Fibroblast of pulmonary artery (primary cell): Measurements from ENCODE around the gene CELF4.
A peak's percentile ranks its signal among the peaks of the same experiment; 100 is the strongest.

ENCODE experiments used
- DNase-seq: peaks from one replicate; pipeline ENCODE4 v3.0.0-alpha.2; 2010; ENCODE audit warnings: low read depth
- H3K4me3 ChIP-seq: replicated peaks from 2 replicates; pipeline ENCODE4 v1.5.1; 2011; ENCODE audit warnings: low read depth, mild to moderate bottlenecking, control low read depth, low read length, moderate library complexity
- CTCF ChIP-seq: IDR thresholded peaks from 2 replicates; pipeline ENCODE4 v1.5.1; 2011; ENCODE audit warnings: mild to moderate bottlenecking, control low read depth, low read length, inconsistent platforms; ENCODE audit errors: missing control alignments

The CELF4 gene

GRCh38 chr18:37395138-37395537 lies 170.5 kb downstream of the CELF4 start:
- no peak for DNase-seq
- no peak overlapping the region for H3K4me3 ChIP-seq
- TF ChIP-seq CTCF, result no peak

- no peak for TF ChIP-seq CTCF
- no peak for DNase-seq
- peak overlapping the region; percentile 39 for H3K4me3 ChIP-seq
Observed at GRCh38 chr18:37394610-37394965, 171.0 kb downstream of the CELF4 start.

- no peak for TF ChIP-seq CTCF
- DNase-seq, result peak; percentile 88
- peak overlapping the region; percentile 39 for H3K4me3 ChIP-seq
Observed at GRCh38 chr18:37393945-37394609, 171.5 kb downstream of the CELF4 start.

- no peak overlapping the region for H3K4me3 ChIP-seq
- DNase-seq, result no peak
- no peak for TF ChIP-seq CTCF
Observed at GRCh38 chr18:37393221-37393827, 172.3 kb downstream of the CELF4 start.

- DNase-seq, result no peak
- TF ChIP-seq CTCF, result no peak
- no peak overlapping the region for H3K4me3 ChIP-seq
Observed at GRCh38 chr18:37392648-37393047, 172.9 kb downstream of the CELF4 start.

- no peak overlapping the region for H3K4me3 ChIP-seq
- DNase-seq, result no peak
- no peak for TF ChIP-seq CTCF
Observed at GRCh38 chr18:37391698-37392548, 173.7 kb downstream of the CELF4 start.
